Endodermal cell (in vitro differentiated cells): ENCODE data around the gene MSLN. TPM values are rescaled to one million over a fixed set of nuclear protein-coding genes. Genes with fewer than 3 reads are reported as not detected.

Source experiments
- DNase-seq: peaks from one replicate; pipeline ENCODE4 v3.0.0-alpha.2; 2017
- H3K27ac ChIP-seq: 2 replicates; pipeline ENCODE4 v1.5.1; 2013; ENCODE audit warnings: mild to moderate bottlenecking, low read depth, low read length, moderate library complexity
- H3K27me3 ChIP-seq: 2 replicates; pipeline ENCODE4 v1.6.1; 2013; ENCODE audit warnings: mild to moderate bottlenecking, low read length, moderate library complexity; ENCODE audit not compliant: insufficient read depth, control insufficient read depth, poor library complexity, severe bottlenecking
- H3K36me3 ChIP-seq: 2 replicates; pipeline ENCODE4 v1.7.0; 2013; ENCODE audit warnings: mild to moderate bottlenecking, low read length, moderate library complexity; ENCODE audit not compliant: control insufficient read depth, insufficient read depth
- H3K4me1 ChIP-seq: one replicate; pipeline ENCODE4 v1.7.0; 2013; ENCODE audit warnings: low read length; ENCODE audit not compliant: control insufficient read depth, insufficient read depth
- H3K4me3 ChIP-seq: 2 replicates; pipeline ENCODE4 v1.5.1; 2013; ENCODE audit warnings: mild to moderate bottlenecking, low read length, moderate library complexity
- H3K9ac ChIP-seq: 2 replicates; pipeline ENCODE4 v1.6.1; 2013; ENCODE audit warnings: mild to moderate bottlenecking, low read length, moderate library complexity; ENCODE audit not compliant: poor library complexity, severe bottlenecking; ENCODE audit errors: extremely low read depth
- H3K9me3 ChIP-seq: 2 replicates; pipeline ENCODE4 v1.6.1; 2013; ENCODE audit warnings: mild to moderate bottlenecking, low read length, moderate library complexity; ENCODE audit not compliant: control insufficient read depth
- H3K27ac Mint-ChIP-seq: 2 replicates; pipeline ENCODE4 v1.8.0; 2020; ENCODE audit warnings: mixed read lengths
- H3K27me3 Mint-ChIP-seq: 2 replicates; pipeline ENCODE4 v1.8.0; 2021; ENCODE audit warnings: mild to moderate bottlenecking, mixed read lengths; ENCODE audit not compliant: insufficient read depth
- H3K36me3 Mint-ChIP-seq: 2 replicates; pipeline ENCODE4 v1.8.0; 2020; ENCODE audit warnings: low read depth, mixed read lengths
- H3K4me1 Mint-ChIP-seq: 2 replicates; pipeline ENCODE4 v1.8.0; 2020; ENCODE audit warnings: mixed read lengths
- H3K4me3 Mint-ChIP-seq: 2 replicates; pipeline ENCODE4 v1.8.0; 2020; ENCODE audit warnings: mild to moderate bottlenecking, moderate library complexity, mixed read lengths
- H3K9me3 Mint-ChIP-seq: 2 replicates; pipeline ENCODE4 v1.8.0; 2020; ENCODE audit warnings: mild to moderate bottlenecking, mixed read lengths
- WGBS, 2 experiments: methylation state at CpG; one replicate each; pipeline versions ENCODE4 v1.1.5 to v1.1.7; 2013; ENCODE audit warnings: missing lambda C conversion rate in 2 of 2, mixed read lengths in 1 of 2; ENCODE audit not compliant: insufficient coverage in 1 of 2, insufficient read length in 1 of 2; 5-methylcytosine and 5-hydroxymethylcytosine counted together
- total RNA-seq, 2 donors: library from RNA; stranded (reverse); fragmentation: NEBNext Ultra II Directional in 1 of 2; extraction: Animal tissue kit (Norgen Biotek cat#: 25700) in 1 of 2; gene quantifications; 2 replicates in 1 of 2; 3 replicates in 1 of 2; pipeline ENCODE4 v1.2.1, GENCODE V29; 2021
- TF ChIP-seq, protein P1 (sequence below): fragments of 200-600 bp; sonication (generic); conservative IDR thresholded peaks from 2 replicates; pipeline ENCODE4 v1.5.0; 2021; ENCODE audit warnings: antibody characterized with exemption, mild to moderate bottlenecking

Gene MSLN
- total RNA-seq, 2 donors from 2014 or later = 0.42 to 0.86 TPM

GRCh38 chr16:763369-764183, 3.0 kb downstream of the MSLN start:
- no peak overlapping the region for H3K27ac Mint-ChIP-seq
- H3K36me3 Mint-ChIP-seq = no peaks in the 10 kb centered on the region
- TF ChIP-seq, protein P1, sequence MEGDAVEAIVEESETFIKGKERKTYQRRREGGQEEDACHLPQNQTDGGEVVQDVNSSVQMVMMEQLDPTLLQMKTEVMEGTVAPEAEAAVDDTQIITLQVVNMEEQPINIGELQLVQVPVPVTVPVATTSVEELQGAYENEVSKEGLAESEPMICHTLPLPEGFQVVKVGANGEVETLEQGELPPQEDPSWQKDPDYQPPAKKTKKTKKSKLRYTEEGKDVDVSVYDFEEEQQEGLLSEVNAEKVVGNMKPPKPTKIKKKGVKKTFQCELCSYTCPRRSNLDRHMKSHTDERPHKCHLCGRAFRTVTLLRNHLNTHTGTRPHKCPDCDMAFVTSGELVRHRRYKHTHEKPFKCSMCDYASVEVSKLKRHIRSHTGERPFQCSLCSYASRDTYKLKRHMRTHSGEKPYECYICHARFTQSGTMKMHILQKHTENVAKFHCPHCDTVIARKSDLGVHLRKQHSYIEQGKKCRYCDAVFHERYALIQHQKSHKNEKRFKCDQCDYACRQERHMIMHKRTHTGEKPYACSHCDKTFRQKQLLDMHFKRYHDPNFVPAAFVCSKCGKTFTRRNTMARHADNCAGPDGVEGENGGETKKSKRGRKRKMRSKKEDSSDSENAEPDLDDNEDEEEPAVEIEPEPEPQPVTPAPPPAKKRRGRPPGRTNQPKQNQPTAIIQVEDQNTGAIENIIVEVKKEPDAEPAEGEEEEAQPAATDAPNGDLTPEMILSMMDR = no peak
- H3K9ac ChIP-seq = no peak overlapping the region
- H3K27me3 Mint-ChIP-seq = no peaks in the 10 kb centered on the region
- H3K27me3 ChIP-seq = no peaks in the 10 kb centered on the region
- WGBS, 2 experiments = 93 to 94% methylated on average over 9 to 19 of the region's 21 CpGs
- no peaks in the 10 kb centered on the region for H3K4me1 Mint-ChIP-seq
- H3K4me3 ChIP-seq = no peak overlapping the region
- no peaks in the 10 kb centered on the region for H3K9me3 ChIP-seq
- H3K9me3 Mint-ChIP-seq = no peaks in the 10 kb centered on the region
- H3K4me3 Mint-ChIP-seq = no peak overlapping the region
- no peak overlapping the region for H3K27ac ChIP-seq
- H3K4me1 ChIP-seq = no peaks in the 10 kb centered on the region
- no peak for DNase-seq
- H3K36me3 ChIP-seq = no peaks in the 10 kb centered on the region

GRCh38 chr16:764184-764750, 3.7 kb downstream of the MSLN start:
- Mint-ChIP-seq H3K27me3 (no peaks in the 10 kb centered on the region), H3K4me1 (no peaks in the 10 kb centered on the region), H3K36me3 (no peaks in the 10 kb centered on the region), H3K27ac (no peak overlapping the region), H3K9me3 (no peaks in the 10 kb centered on the region), H3K4me3 (no peak overlapping the region)
- Histone ChIP-seq H3K27ac (no peak overlapping the region), H3K36me3 (no peaks in the 10 kb centered on the region), H3K27me3 (no peaks in the 10 kb centered on the region), H3K4me3 (no peak overlapping the region), H3K4me1 (no peaks in the 10 kb centered on the region), H3K9ac (no peak overlapping the region), H3K9me3 (no peaks in the 10 kb centered on the region)
- DNase-seq = no peak
- WGBS, 2 experiments = 85 to 94% methylated on average over 5 to 20 of the region's 20 CpGs
- TF ChIP-seq, protein P1 = no peak

DNA sequence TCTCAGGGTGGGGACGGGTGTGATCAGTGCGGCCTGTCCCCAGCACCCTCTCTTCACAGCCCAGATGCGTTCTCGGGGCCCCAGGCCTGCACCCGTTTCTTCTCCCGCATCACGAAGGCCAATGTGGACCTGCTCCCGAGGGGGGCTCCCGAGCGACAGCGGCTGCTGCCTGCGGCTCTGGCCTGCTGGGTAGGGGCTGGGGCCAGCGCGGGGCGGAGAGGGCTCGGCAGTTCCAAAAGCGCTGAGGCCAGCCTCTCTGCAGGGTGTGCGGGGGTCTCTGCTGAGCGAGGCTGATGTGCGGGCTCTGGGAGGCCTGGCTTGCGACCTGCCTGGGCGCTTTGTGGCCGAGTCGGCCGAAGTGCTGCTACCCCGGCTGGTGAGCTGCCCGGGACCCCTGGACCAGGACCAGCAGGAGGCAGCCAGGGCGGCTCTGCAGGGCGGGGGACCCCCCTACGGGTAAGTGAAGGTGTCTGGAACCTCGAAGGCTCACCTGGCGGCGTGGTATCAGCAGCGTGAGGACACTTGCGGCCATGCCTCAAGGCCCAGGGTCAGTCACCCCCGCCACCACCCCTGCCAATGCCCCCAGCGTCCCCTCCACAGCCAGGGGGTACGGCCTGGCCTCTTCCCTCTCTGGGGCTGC, 4.4 kb downstream of the MSLN start:
- TF ChIP-seq, protein P1 = no peak

More for the DNA sequence above, 4.4 kb downstream of the MSLN start:
- H3K4me1 ChIP-seq = no peaks in the 10 kb centered on the region
- no peak overlapping the region for H3K9ac ChIP-seq
- Mint-ChIP-seq H3K4me1 (no peaks in the 10 kb centered on the region), H3K9me3 (no peaks in the 10 kb centered on the region), H3K4me3 (no peak overlapping the region), H3K27me3 (no peaks in the 10 kb centered on the region), H3K36me3 (no peaks in the 10 kb centered on the region), H3K27ac (no peak overlapping the region)
- WGBS, 2 experiments = 90 to 92% methylated on average over 32 to 38 of the region's 38 CpGs
- no peaks in the 10 kb centered on the region for H3K27me3 ChIP-seq
- H3K36me3 ChIP-seq = no peaks in the 10 kb centered on the region
- DNase-seq = no peak
- H3K27ac ChIP-seq = no peak overlapping the region
- H3K9me3 ChIP-seq = no peaks in the 10 kb centered on the region
- H3K4me3 ChIP-seq = no peak overlapping the region
